Inflammatory macrophage treated with lipopolysaccharide for 1 hour (primary cell): ENCODE measurements around the gene GCNT2.
"Not testable (repeated sequence)": the region's sequence is repeated elsewhere in the genome, so short reads cannot be mapped to it uniquely, and the experiment has no call there.

ENCODE experiments used
- DNase-seq, 2 donors: peaks; one replicate each; pipeline ENCODE4 v3.0.0-alpha.2; 2020 to 2022

The GCNT2 gene

DNA sequence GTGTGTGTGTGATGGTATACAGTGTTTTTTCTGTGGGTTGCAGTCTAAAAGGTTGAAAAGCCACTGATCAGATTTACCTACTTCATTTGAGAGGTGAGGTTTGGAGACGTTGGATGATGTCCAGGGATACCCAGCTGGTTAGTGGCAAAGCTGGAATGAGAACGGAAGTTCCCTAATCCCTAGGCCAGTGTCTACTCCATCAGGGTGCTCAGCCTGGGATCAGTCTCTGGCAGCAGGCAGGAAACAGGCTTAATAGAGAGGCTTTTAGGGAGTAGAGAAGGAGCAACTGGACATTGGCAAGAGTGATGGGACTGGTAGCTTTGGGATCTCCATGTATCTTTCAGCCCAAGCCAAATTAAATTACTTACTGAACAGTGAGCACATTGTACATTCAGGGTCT, 92.6 kb downstream of the GCNT2 start:
- no peak for DNase-seq

DNA sequence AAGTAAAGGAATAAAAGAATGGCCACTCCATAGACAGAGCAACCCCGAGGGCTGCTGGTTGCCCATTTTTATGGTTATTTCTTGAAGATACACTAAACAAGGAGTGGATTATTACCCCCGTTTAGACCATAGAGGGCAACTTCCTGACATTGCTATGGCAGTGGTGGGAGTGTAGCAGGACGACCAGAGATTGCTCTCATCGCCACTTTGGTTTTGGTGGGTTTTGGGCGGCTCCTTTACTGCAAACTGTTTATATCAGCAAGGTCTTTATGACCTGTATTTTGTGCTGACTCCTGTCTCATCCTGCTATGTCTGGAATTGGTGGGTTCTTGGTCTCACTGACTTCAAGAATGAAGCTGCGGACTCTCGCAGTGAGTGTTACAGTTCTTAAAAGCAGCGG, 94.5 kb downstream of the GCNT2 start:
- DNase-seq, result no peak

DNA sequence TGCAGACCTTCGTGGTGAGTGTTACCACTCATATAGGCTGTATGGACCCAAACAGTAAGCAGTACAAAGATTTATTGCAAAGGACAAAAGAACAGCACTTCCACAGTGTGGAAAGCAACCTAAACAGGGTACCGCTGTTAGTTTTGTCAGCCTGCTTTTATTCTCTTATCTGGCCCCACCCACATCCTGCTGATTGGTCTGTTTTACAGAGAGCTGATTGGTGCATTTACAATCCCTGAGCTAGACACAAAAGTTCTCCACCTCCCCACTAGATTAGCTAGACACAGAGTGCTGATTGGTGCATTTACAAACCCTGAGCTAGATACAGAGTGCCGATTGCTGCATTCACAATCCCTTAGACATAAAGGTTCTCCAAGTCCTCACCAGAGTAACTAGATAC, 95.1 kb downstream of the GCNT2 start:
- DNase-seq, result not testable (repeated sequence)

DNA sequence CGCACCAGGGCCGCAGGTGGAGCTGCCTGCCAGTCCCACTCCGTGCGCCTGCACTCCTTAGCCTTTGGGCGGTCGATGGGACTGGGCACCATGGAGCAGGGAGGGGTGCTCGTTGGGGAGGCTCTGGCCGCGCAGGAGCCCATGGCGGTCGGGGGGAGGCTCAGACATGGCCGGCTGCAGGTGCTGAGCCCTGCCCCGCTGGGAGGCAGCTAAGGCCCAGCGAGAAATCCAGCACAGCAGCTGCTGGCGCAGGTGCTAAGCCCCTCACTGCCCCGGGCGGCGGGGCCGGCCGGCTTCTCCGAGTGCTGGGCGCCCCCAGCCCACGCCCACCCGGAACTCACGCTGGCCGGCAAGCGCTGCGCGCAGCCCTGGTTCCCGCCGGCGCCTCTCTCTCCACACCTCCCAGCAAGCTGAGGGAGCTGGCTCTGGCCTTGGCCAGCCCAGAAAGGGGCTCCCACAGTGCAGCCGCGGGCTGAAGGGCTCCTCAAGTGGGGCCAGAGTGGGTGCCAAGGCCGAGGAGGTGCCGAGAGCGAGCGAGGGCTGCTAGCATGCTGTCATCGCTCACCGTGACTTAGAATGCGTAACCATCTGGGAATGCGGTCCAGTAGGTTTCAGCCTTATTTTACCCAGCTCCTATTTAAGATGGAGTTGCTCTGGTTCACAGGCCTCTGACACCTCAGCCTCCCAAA, 96.0 kb downstream of the GCNT2 start:
- no peak for DNase-seq

DNA sequence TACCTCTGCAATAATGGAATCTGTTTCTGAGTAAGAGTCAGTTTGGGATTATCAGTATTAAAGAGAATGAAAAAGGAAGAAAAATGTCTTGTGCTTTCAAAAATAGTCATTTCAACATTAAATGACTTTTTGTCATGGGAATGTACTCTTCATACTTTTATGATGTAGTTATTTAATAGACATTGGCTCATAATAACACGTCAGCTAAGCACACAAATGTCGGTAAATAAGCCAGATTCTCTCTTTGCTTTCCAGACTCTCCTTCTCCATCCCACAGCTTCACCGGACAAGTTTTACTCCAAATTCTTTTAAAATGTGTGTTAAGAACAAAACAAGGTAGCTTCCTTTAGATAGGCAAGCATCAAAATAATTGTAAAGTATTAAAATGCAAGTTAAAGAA, 97.3 kb downstream of the GCNT2 start:
- no peak for DNase-seq

DNA sequence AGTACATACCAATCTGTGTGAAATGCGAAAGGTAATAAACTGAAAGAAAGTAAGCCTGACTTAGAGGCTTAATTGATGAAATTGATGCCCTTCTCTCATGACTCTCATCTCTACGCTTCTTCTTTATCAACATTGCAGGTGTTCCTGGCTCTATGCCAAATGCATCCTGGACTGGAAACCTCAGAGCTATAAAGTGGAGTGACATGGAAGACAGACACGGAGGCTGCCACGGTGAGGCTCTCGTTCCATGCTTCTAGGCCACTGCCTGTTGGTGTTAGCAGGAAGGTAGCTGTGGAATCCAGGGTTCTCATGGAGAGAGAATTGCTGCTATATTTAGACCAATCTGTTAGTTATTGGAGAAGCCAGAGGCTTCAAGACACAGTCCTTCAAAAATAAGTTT, 100.1 kb downstream of the GCNT2 start:
- no peak for DNase-seq

DNA sequence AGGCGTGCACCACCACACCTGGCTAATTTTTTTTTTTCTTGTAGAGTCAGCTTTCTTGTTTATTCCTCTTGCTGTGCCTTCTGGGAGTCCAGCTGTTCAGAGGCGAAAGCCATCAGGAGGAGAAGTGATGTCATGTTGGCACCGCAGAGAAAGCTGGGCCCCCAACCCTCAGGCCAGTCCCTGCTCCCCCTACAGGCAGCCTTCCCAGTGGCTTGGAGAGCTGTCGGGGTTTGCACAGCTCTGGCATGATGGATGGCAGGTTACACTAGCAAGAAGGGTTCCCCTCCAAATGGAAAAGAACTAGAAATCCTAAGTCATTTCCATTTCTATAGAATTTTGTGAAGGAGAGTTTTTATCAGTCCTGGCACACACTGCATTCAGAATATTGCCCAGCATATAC, 100.7 kb downstream of the GCNT2 start:
- DNase-seq, result no peak

DNA sequence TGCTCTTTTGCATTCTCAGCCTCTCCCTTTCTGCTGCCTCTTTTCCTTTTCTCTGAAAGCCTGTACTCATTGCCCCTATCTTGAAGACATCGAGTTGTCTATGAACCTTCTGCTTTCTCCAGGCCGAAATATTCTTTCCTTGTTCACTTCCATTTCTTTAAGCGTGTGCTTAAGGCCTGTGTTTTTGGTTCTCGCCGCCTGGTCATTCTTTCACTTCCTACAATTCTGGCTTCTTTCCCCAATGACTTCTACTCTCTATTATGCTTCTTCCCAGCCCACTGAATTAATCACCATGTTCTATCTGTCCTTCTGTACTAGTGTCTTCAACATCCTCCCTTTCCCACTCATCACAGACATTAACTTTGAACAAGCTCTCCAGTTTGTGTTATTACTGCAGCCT, 103.7 kb downstream of the GCNT2 start:
- DNase-seq, result peak in 1 of 2 donors; percentile 16

DNA sequence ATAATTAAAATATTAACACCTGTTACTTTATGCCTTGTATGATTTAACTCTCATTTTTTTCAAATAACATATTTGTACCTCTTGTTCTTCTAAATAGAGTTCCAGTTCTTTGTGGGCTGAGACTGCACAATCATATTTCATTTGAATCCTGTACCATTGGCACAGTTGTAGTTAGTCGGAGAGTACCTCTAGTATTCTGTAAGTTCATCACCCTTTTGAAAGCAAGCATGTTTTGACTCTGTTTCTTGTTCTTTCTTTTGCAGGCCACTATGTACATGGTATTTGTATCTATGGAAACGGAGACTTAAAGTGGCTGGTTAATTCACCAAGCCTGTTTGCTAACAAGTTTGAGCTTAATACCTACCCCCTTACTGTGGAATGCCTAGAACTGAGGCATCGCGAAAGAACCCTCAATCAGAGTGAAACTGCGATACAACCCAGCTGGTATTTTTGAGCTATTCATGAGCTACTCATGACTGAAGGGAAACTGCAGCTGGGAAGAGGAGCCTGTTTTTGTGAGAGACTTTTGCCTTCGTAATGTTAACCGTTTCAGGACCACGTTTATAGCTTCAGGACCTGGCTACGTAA, 105.1 kb downstream of the GCNT2 start:
- no peak for DNase-seq

DNA sequence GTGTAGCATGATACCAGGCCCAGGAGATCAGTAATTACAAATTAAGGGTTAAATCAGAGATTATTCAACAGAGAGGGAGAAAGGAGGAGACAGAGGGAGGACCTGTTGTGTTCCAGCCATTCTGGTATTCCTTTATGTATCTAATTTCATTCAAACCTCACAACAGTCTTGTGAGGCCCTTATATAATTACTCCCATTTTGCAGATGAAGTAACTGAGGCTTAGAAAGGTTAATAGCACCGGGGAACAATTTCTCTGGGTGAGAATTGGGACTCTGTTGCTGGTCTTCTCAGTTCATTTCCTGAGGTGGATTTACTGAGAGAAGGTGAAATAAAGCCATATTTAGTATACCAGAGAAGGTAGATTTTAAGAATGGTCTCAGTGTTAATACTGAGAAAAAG, 106.6 kb downstream of the GCNT2 start:
- no peak for DNase-seq

DNA sequence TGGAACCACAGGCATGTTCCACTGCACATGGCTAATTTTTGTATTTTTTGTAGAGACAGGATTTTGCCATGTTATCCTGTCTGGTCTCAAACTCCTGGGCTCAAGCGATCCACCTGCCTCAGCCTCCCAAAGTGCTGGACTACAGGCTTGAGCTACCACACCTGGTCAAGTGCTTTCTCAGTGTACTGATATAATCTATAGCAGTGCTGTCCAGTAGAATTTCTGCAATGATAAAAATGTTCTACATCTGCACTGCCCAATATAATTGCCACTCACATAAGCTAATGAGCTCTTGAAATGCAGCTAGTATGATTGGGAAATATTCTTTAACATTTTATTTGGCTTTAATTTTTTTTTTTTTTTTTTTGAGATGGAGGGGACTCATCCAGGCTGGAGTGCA, 109.0 kb downstream of the GCNT2 start:
- DNase-seq, result no peak

DNA sequence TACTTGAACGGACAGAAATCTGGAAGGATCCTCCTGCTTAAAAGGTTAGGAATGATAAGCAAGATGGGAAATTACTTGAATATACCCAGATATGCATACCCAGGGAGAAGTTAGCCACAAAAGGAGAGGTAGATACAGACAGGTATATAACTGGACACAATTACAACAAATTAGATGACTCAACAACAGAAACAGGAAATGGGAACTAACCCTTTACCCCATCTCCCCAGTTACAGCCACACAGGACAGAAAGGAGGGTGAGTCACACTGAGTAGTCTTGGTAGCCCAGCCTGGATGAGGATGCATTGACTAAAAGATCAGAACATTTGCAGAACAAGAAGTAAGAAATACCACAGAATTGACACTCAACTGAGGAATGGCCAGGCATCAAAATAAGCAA, 112.1 kb downstream of the GCNT2 start:
- peak; percentile 86 to 90 for DNase-seq

DNA sequence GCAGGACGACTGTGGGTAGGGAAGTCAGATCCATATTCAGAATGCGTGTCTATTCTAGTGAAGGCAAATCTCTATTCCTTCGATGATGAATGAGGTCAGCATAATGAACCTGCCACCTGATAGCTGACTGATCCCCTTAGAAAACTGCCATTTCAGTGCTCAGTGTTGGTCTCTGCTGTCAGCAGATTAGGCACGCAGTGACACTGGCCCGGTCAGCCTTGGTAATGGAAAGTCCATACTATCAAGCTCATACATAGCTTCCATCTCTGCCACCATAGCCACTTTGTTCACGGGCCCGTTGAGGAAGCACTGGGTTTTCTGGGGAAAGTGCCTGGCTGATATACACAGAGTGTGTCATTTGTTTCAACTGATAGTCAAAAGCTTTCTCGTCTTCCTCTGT, 119.3 kb downstream of the GCNT2 start:
- no peak for DNase-seq

DNA sequence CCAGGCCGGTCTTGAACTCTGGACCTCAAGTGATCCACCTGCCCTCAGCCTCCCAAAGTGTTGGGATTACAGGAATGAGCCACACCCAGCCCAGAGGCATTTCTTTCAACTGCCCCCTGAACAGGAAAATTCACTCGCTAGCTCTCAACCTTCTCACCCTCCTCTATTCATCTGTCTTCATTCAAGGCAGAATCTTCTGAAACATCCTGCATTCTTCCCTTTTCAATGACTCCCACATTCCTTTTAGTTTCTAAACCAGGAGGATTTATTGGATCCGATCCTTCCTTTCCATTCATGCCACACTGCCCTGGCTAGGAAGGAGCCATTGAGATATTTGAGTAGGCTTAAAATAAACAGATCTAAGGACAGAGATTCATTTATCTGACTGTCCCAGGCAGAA, 120.4 kb downstream of the GCNT2 start:
- DNase-seq, result no peak

DNA sequence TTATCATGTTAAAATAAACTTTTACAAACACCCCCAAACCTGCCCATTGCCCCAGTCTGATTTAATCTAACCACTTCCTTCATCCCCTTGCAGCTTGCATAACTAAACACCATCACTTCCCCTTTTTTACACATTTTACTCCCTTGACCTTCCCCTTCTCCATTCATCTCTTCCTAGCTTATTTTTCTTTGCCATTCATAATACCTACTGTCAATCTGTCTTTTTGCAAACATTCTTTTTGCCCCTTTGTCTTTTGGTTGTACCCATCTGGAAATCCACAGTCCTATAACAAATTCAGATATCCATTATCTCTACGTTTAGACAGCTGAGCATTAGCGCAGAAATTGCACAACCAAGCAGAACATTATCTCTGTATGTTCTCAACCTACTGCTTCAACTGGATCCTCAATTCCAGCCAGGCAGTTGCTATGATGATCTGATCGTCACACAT, 122.1 kb downstream of the GCNT2 start:
- DNase-seq, result peak; percentile 68 to 78

DNA sequence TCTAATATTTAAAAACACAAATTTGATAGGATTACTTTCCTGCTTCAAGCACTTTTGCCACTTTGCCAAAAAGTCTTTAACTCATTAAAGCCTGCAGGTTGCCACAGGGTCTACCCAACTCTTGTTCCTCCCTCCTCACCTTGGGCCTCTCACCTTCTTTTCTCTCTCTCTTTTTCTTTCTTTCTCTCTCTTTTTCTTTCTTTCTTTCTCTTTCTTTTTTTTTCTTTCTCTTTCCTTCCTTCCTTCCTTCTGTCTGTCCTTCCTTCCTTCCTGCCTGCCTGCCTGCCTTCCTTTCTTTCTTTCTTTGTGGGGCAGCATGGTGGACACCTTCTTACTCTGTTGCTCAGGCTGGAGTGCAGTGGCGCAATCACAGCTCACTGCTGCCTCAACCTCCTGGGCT, 123.1 kb downstream of the GCNT2 start:
- DNase-seq, result no peak

DNA sequence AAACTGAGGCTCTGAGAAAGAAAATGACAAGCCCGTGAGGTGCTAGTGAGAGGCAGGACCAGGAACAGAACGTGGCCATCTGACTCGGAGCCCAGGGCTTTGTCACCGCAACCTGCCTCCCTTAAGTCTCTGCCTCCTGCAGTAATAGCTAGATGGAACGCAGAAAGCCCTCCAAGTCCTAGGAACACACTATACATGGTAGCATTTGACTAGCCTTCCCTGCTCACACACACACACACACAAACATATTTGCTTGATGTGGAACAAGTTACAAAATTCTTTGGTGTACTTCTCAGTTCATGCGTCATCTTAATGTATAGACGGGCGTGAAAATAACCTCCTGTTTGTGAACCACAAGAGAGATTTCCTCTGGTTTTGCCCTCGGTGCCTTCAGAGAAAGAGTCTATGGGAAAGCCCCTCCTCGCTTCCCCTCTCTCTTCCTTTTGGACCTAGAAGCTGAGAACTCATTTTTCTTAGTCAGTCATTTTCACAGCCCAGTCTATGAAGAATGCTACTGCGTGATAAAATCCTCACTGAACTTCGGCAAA, 134.4 kb downstream of the GCNT2 start:
- peak; percentile 65 to 70 for DNase-seq

DNA sequence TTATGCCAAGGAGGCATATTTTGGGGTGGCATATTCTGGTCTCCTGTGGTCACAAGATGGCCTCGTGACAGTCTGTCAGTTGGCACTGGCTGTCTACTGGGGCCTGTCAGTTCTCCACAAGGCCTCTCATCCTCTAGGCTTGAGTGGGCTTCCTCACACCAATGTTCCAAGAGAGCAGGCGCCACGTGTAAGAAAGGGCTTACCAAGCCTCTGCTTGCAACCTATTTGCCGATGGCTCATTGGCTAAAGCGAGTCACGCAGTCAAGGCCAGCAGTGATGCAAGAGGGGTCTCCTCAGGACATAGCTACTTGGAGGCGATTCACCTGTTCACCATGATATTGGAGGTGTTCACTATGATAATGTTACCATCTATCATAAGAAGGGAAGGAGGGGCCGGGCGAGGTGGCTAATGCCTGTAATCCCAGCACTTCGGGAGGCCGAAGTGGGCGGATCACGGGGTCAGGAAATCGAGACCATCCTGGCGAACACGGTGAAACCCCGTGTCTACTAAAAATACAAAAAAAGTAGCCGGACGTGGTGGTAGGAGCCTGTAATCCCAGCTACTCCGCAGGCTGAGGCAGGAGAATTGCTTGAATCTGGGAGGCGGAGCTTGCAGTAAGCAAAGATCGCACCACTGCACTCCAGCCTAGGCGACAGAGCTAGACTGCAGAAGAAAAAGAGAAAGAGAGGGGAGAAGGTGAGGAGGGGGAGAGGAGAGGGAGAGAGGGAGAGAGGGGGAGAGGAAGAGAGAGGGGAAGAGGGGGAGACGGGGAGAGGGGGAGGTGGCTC, 138.0 kb downstream of the GCNT2 start:
- DNase-seq, result no peak

DNA sequence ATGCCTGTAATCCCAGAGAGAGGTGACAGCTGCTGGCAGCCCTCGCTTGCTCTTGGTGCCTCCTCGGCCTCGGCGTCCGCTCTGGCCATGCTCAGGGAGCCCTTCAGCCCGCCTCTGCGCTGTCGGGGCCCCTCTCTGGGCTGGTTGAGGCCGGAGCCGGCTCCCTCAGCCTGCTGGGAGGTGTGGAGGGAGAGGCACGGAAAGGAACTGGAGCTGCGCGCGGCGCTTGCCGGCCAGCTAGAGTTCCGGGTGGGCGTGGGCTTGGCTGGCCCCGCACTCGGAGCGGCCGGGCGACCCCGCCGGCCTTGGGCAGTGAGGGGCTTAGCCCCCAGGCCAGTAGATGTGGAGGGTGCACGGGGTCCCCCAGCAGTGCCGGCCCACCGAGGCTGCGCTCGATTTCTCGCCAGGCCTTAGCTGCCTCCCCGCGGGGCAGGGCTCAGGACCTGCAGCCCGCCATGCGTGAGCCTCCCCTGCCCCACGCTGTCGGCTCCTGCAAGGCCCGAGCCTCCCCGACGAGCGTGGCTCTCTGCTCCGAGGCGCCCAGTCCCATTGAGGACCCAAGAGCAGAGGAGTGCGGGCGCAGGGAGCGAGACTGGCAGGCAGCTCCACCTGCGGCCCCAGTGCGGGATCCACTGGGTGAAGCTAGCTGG, 138.7 kb downstream of the GCNT2 start:
- DNase-seq, result no peak

DNA sequence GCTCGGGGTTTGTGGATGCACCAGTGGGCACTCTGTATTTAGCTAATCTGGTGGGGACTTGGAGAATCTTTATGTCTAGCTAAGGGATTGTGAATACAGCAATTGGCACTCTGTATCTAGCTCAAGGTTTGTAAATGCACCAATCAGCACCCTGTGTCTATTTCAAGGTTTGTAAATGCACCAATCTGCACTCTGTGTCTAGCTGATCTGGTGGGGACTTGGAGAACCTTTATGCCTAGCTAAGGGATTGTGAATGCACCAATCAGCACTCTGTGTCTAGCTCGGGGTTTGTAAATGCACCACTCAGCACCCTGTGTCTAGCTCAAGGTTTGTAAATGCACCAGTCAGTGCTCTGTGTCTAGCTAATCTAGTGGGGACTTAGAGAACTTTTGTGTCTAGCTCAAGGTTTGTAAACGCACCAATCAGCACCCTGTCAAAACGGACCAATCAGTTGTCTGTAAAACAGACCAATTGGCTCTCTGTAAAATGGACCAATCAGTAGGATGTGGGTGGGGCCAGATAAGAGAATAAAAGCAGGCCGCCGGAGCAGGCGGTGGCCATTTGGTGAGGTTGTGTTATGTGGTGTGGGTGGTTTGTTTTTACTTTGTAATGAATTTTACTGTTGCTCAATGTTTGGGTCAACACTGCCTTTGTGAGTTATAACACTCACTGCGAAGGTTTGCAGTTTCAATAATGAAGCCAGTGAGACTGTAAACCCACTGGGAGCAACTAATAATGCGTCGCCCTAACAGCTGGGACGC, 139.5 kb downstream of the GCNT2 start:
- DNase-seq, result not testable (repeated sequence)

DNA sequence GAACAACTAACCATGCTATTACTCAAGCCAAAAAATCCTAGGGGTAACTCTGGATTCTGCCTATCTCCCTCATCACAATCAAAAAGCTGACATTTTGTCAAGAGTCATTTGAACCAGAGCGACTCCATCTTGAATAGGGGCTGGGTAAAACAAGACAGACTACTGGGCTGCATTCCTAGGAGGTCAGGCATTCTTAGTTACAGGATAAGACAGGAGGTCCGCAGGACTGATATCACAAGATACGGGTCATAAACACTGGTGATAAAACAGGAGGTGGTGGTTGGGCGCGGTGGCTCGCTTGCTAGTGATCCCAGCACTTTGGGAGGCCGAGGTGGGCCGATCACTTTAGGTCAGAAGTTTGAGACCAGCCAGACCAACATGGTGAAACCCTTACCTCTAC, 141.1 kb downstream of the GCNT2 start:
- DNase-seq, result no peak

DNA sequence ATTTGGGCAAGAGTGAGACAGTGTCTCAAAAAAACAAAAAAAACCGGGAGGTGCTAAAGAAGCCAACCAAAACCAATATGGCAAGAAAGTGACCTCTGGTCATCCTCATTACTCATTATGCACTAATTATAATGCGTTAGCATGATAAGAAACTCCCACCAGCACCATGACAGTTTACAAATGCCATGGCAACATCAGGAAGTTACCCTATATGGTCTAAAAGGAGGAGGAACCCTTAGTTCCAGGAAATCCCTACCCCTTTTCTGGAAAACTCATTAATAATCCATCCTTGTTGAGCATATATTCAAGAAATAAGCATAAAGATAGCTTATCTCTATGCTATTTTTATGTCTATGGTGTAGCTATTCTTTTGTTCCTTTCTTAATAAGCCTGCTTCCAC, 141.6 kb downstream of the GCNT2 start:
- no peak for DNase-seq

DNA sequence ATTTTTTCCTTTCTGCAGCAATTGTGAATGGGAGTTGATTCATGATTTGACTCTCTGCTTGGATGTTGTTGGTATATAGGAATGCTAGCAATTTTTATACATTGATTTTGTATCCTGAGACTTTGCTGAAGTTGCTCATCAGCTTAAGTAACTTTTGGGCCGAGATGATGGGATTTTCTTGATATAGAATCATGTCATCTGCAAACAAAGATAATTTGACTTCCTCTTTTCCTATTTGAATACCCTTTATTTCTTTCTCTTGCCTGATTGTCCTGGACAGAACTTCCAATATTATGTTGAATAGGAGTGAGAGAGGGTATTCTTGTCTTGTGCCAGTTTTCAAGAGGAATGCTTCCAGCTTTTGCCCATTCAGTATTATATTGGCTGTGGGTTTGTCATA, 144.4 kb downstream of the GCNT2 start:
- not testable (repeated sequence) for DNase-seq
